Tibial nerve (tissue), 3 donors: ENCODE results near the gene ATG4D.

Source experiments
- POLR2A ChIP-seq, 2 donors: fragments of 450-650 bp; IDR thresholded peaks; one replicate each; pipeline ENCODE4 v1.6.1; 2017; ENCODE audit warnings: antibody characterized with exemption in 2 of 2, mild to moderate bottlenecking in 2 of 2, moderate library complexity in 2 of 2
- TF ChIP-seq, protein P1 (sequence below), 5 experiments: fragments of 200-600 bp in 3 of 5; fragments of 450-650 bp in 2 of 5; sonication (generic) in 3 of 5; IDR thresholded peaks; one replicate each; pipeline ENCODE4 v1.5.1; 2016 to 2019; ENCODE audit warnings: antibody characterized with exemption in 5 of 5, mild to moderate bottlenecking in 3 of 5, moderate library complexity in 2 of 5

DNA sequence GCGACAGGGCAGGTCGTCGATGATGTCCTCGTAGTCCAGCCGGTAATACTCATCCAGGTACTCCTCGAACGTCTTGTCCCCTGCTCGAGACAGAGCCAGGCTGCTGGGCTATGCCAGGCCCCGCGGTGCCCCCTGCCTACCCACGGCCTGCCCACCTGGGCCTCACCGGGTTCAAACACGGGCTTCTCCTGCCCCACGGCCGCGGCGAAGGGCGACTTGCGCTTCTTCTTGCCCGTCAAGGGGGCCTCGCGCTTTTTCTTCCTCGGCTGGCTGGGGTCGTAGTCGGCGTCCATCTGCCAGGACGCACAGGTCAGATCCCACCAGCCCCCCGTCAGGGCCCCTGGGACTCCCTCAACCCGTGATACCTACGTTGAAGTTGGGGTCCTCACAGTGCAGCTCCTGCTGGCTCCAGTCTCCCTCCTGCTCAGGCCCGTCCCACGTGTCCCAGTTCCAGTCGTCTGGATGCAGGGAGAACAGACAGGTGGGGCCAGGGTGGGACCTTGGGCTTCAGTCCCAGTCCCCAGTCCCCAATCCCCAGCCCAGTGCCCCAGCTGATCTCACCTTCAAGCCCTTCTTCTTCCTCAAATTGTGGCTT lies 14.0 kb downstream of the ATG4D start:
- TF ChIP-seq, protein P1, sequence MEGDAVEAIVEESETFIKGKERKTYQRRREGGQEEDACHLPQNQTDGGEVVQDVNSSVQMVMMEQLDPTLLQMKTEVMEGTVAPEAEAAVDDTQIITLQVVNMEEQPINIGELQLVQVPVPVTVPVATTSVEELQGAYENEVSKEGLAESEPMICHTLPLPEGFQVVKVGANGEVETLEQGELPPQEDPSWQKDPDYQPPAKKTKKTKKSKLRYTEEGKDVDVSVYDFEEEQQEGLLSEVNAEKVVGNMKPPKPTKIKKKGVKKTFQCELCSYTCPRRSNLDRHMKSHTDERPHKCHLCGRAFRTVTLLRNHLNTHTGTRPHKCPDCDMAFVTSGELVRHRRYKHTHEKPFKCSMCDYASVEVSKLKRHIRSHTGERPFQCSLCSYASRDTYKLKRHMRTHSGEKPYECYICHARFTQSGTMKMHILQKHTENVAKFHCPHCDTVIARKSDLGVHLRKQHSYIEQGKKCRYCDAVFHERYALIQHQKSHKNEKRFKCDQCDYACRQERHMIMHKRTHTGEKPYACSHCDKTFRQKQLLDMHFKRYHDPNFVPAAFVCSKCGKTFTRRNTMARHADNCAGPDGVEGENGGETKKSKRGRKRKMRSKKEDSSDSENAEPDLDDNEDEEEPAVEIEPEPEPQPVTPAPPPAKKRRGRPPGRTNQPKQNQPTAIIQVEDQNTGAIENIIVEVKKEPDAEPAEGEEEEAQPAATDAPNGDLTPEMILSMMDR (IDR thresholded peaks at IDR 0.05) = no peak
- TF ChIP-seq POLR2A (IDR thresholded peaks at IDR 0.05) = no peak
